Germinal center (tissue), 1 donor: ENCODE results near the gene KLRC2.
"Not testable (repeated sequence)": the region's sequence is repeated elsewhere in the genome, so short reads cannot be mapped to it uniquely, and the experiment has no call there.

Source experiments
- DNase-seq: peaks from one replicate; pipeline ENCODE4 v3.0.0; 2012; ENCODE audit warnings: mixed read lengths, low spot score

The KLRC2 gene

GRCh38 chr12:10435816-10436215, at the start of gene KLRC2:
TSS of gene KLRC2 (minus strand) at chr12:10436010. CDS start at chr12:10435986, 24 bp downstream.
- not testable (repeated sequence) for DNase-seq

GRCh38 chr12:10481901-10482300, 46.1 kb upstream of the KLRC2 start:
- DNase-seq = not testable (repeated sequence)

- DNase-seq = not testable (repeated sequence)
Observed at GRCh38 chr12:10472808-10473207, 37.0 kb upstream of the KLRC2 start.

GRCh38 chr12:10469701-10470100, 33.9 kb upstream of the KLRC2 start:
- DNase-seq = no peak

- DNase-seq = no peak
Observed at GRCh38 chr12:10466311-10466710, 30.5 kb upstream of the KLRC2 start.

- no peak for DNase-seq
Observed at GRCh38 chr12:10457760-10458159, 21.9 kb upstream of the KLRC2 start.

DNA sequence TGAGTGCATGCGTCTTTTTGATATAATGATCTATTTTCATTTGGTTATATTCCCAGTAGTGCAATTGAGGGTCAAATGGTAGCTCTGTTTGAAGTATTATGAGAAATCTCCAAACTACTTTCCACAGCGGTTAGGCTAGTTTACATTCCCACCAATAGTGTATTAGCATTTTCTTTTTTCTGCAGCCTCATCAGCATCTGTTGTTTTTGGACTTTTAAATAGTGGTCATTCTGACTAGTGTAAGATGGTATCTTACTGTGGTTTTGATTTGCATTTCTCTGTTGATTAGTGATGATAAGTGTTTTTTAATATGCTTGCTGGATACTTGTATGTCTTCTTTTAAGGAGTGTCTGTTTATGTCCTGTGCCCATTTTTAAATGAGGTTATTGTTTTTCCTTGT, 21.0 kb upstream of the KLRC2 start:
- no peak for DNase-seq

GRCh38 chr12:10455766-10456165, 20.0 kb upstream of the KLRC2 start:
- no peak for DNase-seq

DNA sequence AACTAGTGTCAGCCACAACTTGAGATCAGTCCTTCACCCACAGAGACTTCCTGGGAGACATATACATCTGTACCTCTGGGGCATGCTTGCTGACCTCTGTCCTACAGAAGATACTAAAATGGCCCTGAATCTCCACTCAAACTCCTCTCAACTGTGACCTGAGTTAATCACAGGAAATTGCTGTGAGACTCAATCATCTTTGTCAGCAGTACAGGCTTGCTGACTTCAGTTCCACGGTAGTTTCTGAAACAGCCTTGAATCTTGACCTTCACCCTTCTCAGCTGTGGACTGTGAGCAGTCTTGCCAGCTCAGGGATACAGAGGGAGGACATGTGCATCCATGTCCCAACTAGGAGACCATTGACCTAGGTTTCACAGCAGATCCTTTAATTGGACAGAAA, 18.7 kb upstream of the KLRC2 start:
- no peak for DNase-seq

- no peak for DNase-seq
Observed at GRCh38 chr12:10453156-10453555, 17.3 kb upstream of the KLRC2 start, which contains the start of gene KLRC1. TSS of gene KLRC1 (minus strand) at chr12:10453377. CDS start at chr12:10451156, 2,221 bp downstream.

DNA sequence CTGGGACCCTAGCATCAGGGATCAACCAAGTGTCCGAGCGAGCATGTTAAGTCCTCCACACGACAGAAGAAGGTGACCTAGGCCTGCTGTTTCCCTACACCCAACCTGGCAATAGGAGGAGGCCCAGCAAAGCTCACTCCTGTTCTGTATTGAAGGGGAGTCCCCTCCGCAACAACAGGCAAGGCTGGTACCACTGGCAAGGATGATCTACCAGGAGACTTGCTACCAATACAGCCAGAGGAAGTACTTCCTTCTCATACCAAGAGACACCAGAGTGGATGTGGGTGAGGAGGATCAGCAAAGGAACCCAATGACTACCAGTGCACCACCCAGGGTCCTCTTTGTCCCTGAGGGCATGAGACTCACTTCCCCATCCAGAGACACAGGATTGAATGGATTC, 12.4 kb upstream of the KLRC2 start:
- no peak for DNase-seq

DNA sequence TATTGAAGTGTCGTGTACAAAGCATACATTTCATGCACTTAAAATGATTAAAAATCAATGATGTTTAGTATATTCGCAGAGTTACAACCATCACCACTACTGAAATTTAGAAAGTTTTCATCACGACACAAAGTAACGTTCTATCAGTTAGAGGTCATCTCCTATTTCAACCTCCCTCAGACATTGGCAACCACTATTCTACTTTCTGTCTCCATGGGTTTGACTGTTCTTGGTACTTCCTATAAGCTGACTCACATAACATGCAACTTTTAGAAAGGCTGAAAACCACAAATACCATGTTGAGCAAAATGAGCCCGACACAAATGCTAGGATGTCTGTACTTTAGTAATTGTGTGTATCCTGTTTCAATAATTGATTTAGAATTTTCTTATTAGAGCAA, 10.2 kb upstream of the KLRC2 start:
- not testable (repeated sequence) for DNase-seq

DNA sequence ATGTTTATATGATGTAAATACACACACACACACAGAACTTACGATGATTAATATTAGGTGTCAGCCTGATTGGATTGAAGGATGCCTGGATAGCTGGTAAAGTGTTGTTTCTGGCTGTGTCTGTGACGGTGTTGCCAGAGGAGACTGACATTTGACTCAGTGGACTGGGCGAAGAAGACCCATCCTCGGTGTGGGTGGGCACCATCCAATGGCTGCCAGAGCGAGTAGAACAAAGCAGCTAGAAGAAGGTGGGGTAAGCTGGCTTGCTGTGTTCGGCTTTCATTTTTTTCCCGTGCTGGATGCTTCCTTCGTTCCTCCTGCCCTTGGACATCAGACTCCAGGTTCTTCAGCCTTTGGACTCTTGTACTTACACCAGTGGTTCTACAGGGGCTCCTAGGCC, 5.3 kb upstream of the KLRC2 start:
- not testable (repeated sequence) for DNase-seq

- not testable (repeated sequence) for DNase-seq
Observed at GRCh38 chr12:10439608-10440274, 3.9 kb upstream of the KLRC2 start.

GRCh38 chr12:10437601-10438000, 1.8 kb upstream of the KLRC2 start:
- not testable (repeated sequence) for DNase-seq

- not testable (repeated sequence) for DNase-seq
Observed at GRCh38 chr12:10430623-10431022, 5.2 kb downstream of the KLRC2 start.

DNA sequence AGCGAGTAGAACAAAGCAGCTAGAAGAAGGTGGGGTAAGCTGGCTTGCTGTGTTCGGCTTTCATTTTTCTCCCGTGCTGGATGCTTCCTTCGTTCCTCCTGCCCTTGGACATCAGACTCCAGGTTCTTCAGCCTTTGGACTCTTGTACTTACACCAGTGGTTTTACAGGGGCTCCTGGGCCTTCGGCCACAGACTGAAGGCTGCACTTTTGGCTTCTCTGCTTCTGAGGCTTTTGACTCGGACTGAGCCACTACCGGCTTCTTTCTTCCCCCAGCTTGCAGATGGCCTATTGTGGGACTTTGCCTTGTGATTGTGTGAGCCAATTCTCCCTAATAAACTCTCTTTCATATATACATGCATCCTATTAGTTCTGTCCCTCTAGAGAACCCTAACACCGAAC, 9.9 kb downstream of the KLRC2 start:
- DNase-seq = not testable (repeated sequence)

- DNase-seq = not testable (repeated sequence)
Observed at GRCh38 chr12:10424260-10424899, 11.4 kb downstream of the KLRC2 start.

DNA sequence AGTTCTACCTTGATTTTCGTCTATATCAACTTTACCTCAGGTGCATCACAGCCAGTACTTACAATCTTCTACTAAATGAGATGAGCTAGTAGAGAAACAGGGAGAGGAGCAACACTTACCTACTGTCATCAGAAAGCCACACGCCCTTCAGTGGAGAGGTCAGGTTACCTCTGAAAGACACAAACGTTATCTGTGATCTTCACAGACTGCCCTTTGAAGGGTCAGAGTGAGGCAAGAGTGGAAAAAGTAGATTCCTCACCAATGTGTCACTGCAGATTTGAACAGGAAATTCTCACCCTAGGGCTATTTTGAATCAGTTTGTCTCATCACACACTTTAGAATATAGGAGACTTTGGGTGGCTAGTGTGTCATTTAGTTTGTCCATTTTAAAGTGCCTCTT, 13.7 kb downstream of the KLRC2 start:
- DNase-seq = not testable (repeated sequence)

DNA sequence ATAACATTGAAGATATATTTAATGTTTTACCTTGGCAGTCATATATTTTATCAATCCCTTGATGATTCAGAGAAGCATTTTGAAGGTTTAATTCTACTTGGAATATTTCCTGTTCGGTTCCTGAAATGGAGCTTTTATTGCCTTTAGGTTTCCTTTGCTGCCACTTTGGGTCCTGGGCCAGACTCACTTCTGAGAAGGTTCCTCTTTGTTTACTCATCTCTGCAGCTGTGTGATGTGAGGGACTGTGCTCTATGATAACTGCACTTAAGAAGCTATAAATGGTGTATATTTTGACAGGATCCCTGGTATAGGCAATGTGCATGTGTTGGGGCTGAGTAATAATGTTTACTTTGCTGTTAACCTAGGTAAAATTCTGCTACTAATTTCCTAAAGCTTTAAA, 15.5 kb downstream of the KLRC2 start, which contains the start of gene KLRC3:
TSS of gene KLRC3 (minus strand) at position 262 of the 400 bp plus-strand sequence. CDS start at position 217, 45 bp downstream.
- DNase-seq = not testable (repeated sequence)

GRCh38 chr12:10409392-10409791, 26.4 kb downstream of the KLRC2 start, which contains the start of gene KLRC4:
TSS of gene KLRC4 (minus strand) at chr12:10409757. CDS start at chr12:10409575, 182 bp downstream.
- no peak for DNase-seq

DNA sequence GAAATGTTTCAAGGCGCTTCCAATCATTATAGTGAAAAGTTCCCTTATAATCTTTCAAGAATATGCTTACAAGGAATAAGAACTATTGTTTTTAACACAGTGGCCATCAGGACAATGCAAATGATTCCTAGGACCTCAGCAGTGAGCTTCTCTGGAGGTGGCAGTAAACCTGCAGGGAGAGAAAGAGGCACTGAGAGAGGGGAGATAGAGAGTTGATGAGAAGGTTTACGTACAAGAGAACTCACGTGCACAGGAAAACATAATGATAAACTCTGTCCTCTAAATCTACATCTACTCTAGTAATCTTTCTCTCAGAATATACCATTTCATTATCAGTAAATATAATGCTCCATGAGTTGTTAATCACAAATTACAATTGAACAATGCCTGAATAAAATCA, 27.0 kb downstream of the KLRC2 start:
- no peak for DNase-seq

DNA sequence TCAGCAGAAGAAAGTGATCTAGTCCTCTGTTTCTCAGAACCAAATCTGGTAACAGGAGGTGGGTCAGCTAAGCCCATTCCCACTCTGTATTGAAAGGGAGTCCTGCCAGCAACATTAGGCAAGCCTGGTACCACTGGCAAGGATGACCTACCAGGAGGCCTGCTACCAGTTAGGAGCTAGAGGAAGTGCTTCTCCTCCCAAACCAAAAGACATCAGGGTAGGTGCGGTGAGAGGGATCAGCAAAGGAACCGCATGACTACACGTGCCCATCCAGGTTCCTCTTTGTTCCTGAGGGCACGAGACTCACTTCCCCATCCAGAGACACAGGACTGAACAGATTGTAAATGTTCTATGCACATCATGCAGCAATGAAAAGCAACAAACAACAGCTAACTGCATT, 29.1 kb downstream of the KLRC2 start:
- no peak for DNase-seq
